ENCODE results near the gene GPR132. TPM values are rescaled to one million over a fixed set of nuclear protein-coding genes. Genes with fewer than 3 reads are reported as not detected.
A peak's percentile ranks its signal among the peaks of the same experiment; 100 is the strongest.

The GPR132 gene
- total and polyA plus RNA-seq, 12 donors, result 0.19 to 4.1 (median 0.82) TPM

DNA sequence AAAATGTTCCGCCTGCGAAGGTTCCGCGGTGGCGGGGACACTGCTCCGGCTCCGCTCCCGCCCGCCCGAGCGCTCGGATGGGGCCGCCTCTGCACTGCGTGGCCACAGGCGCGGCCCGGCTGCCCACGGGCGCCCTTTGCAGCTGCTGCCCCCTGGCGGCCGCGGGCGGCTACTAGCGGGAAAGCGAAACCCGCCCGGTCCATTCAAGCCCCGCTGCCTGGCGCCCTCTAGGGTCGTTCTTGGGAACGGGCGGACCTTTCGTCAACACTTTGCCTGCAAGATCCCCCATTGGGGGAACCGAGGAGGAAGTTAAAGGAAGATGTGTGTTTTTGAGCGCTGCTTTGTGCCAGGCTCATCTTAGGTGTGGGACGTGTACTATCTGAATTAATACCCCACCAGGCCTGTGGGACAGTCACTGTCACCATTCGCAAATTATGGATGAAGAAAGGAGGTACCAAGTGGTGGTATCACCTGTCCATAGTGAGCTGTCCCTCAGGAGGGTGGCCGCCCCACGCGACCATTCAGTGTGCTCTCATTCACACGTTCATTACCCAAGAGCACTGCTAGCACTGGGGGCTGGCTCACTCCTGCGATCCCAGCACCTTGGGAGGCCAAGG lies 19.4 kb downstream of the GPR132 start:
- Histone ChIP-seq H3K9me3 (no peaks in the 10 kb centered on the region), H3K4me1 (peaks cover 0 to 23% (median 0%) of the 10 kb centered on the region in 9 donors), H3K36me3 (peaks cover 0 to 21% (median 0%) of the 10 kb centered on the region in 9 donors), H3K4me3 (peak overlapping the region in 1 of 10 donors; percentile 15), H3K27me3 (peaks cover 0 to 26% (median 0%) of the 10 kb centered on the region in 7 donors), H3K27ac (no peak overlapping the region)
- DNase-seq (peak; percentile 91 to 92), ATAC-seq (peak; percentile 86 to 96 (median 93))
- TF ChIP-seq CTCF (IDR thresholded peaks at IDR 0.05), result peak in 8 of 9 donors; percentile 99 to 100 (median 100)
- intact Hi-C loops (cut with DNase I), result loop anchor here (1.0 to 10.0 kb wide), 9 partner anchors 69 to 281 kb away; partner anchors contain the start of gene AHNAK2 (in 3 of the 10)
- WGBS, 2 donors, result 7% methylated on average over 42 of the region's 42 CpGs

GRCh38 chr14:105043641-105044040 lies 21.6 kb downstream of the GPR132 start:
- Histone ChIP-seq H3K4me1 (peaks cover 0 to 23% (median 0%) of the 10 kb centered on the region in 9 donors), H3K27me3 (peaks cover 0 to 20% (median 0%) of the 10 kb centered on the region in 7 donors), H3K27ac (no peak overlapping the region), H3K36me3 (no peaks in the 10 kb centered on the region), H3K9me3 (no peaks in the 10 kb centered on the region), H3K4me3 (no peak overlapping the region)
- intact Hi-C loops (cut with DNase I), result loop anchor here in 6 of 10 donors (2.0 to 10.0 kb wide), 5 partner anchors 67 to 279 kb away; no protein-coding TSS in a partner anchor
- no peak for TF ChIP-seq CTCF (IDR thresholded peaks at IDR 0.05)
- no peak for ATAC-seq
- 69 to 73% methylated on average over 7 of the region's 7 CpGs for WGBS, 2 donors
- DNase-seq, result no peak

GRCh38 chr14:105042813-105043212 lies 22.4 kb downstream of the GPR132 start:
- Histone ChIP-seq H3K4me3 (no peak overlapping the region), H3K36me3 (no peaks in the 10 kb centered on the region), H3K4me1 (peaks cover 0 to 23% (median 0%) of the 10 kb centered on the region in 9 donors), H3K9me3 (no peaks in the 10 kb centered on the region), H3K27ac (no peak overlapping the region), H3K27me3 (peaks cover 0 to 18% (median 0%) of the 10 kb centered on the region in 7 donors)
- WGBS, 2 donors, result 86 to 87% methylated on average over 17 of the region's 17 CpGs
- no peak for DNase-seq
- no peak for ATAC-seq
- intact Hi-C loops (cut with DNase I), result loop anchor here in 3 of 10 donors (2.0 to 10.0 kb wide), 3 partner anchors 66 to 278 kb away; no protein-coding TSS in a partner anchor
- no peak for TF ChIP-seq CTCF (IDR thresholded peaks at IDR 0.05)

DNA sequence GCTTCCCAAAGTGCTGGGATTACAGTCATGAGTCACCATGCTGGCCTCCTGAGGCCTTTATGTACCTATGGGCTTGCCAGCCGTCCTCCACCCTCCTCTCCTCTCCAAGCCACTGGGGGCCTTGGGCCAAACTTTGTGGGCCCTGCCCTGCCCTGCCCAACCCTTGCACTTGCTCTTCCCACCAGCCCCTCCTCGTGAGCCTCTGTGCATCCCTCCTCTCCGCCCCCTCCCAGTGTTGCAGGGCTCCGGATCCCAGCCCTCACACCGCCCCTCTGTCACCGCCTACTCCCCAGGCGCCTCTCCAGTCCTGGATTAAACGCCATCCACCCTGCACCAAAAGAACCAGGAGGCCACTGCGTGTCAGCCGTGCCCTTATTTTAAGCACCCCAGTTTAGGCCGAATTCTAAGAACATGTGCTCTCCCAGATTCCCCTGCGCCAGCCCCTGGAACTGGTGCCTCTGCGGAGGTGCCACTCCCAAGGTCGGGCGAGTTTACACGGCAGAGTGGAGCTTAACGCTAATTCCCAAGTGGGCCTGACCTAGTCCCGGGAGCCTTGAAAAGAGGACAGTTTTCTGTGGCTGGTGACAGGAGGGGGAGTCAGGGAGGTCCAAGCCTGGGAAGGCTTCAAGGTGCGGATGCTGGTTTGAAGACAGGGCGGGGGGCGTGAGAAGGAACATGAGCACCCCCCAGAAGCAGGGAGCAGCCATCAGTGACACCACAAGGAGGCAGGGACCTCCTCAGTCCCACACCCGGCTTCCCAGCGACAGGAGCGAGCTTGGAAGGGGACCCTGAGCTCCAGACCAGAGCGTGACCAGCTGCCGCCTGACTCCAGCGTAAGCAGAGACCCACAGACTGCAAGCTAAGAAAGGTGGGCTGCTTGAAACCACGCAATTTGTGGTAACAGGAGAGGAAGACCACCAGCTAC lies 23.1 kb downstream of the GPR132 start:
- no peak for DNase-seq
- no peak for TF ChIP-seq CTCF (IDR thresholded peaks at IDR 0.05)
- Histone ChIP-seq H3K27me3 (peaks cover 0 to 16% (median 0%) of the 10 kb centered on the region in 7 donors), H3K4me1 (peaks cover 0 to 23% (median 0%) of the 10 kb centered on the region in 9 donors), H3K9me3 (no peaks in the 10 kb centered on the region), H3K27ac (no peak overlapping the region), H3K36me3 (no peaks in the 10 kb centered on the region), H3K4me3 (no peak overlapping the region)
- intact Hi-C loops (cut with DNase I), result loop anchor here in 3 of 10 donors (2.0 to 10.0 kb wide), 3 partner anchors 65 to 277 kb away; no protein-coding TSS in a partner anchor
- 77 to 87% methylated on average over 28 of the region's 28 CpGs for WGBS, 2 donors
- no peak for ATAC-seq

Measured in heart right ventricle (tissue), 16 donors.